Astrocyte (in vitro differentiated cells and primary cell): ENCODE data around the gene BOLA2B. TPM values are rescaled to one million over a fixed set of nuclear protein-coding genes. Genes with fewer than 3 reads are reported as not detected.
A peak's percentile ranks its signal among the peaks of the same experiment; 100 is the strongest.
"Not testable (repeated sequence)": the region's sequence is repeated elsewhere in the genome, so short reads cannot be mapped to it uniquely, and the experiment has no call there.

Experiments used
- DNase-seq: peaks from one replicate; pipeline ENCODE4 v3.0.0-alpha.2; 2010; ENCODE audit warnings: low read depth
- FAIRE-seq: peaks from 2 replicates; lab custom pipeline; 2011; peaks lifted over from hg19 to GRCh38; lab: Jason Lieb, UNC
- H2AFZ ChIP-seq: 2 replicates; pipeline ENCODE4 v1.6.0; 2012; ENCODE audit warnings: low read depth, low read length, inconsistent platforms
- H3K27ac ChIP-seq: 2 replicates; pipeline ENCODE4 v1.5.1; 2011; ENCODE audit warnings: low read depth, low read length, inconsistent platforms
- H3K27me3 ChIP-seq: 2 replicates; pipeline ENCODE4 v1.6.0; 2011; ENCODE audit warnings: low read length, inconsistent platforms; ENCODE audit not compliant: insufficient read depth
- H3K36me3 ChIP-seq: 2 replicates; pipeline ENCODE4 v1.5.1; 2011; ENCODE audit warnings: low read length, inconsistent platforms; ENCODE audit not compliant: insufficient read depth
- H3K4me1 ChIP-seq: 2 replicates; pipeline ENCODE4 v1.5.1; 2011; ENCODE audit warnings: low read length, inconsistent platforms; ENCODE audit not compliant: insufficient read depth
- H3K4me2 ChIP-seq: 2 replicates; pipeline ENCODE4 v1.6.0; 2012; ENCODE audit warnings: low read length, inconsistent platforms
- H3K4me3 ChIP-seq: 2 replicates; pipeline ENCODE4 v1.5.1; 2011; ENCODE audit warnings: low read depth, mild to moderate bottlenecking, low read length, inconsistent platforms; ENCODE audit not compliant: insufficient read depth
- H3K79me2 ChIP-seq: 2 replicates; pipeline ENCODE4 v1.6.0; 2012; ENCODE audit warnings: mild to moderate bottlenecking, low read length, inconsistent platforms; ENCODE audit not compliant: insufficient read depth
- H3K9ac ChIP-seq: 2 replicates; pipeline ENCODE4 v1.6.0; 2012; ENCODE audit warnings: mild to moderate bottlenecking, low read length, inconsistent platforms
- H3K9me3 ChIP-seq: 2 replicates; pipeline ENCODE4 v1.5.1; 2012; ENCODE audit warnings: low read depth, mild to moderate bottlenecking, low read length, inconsistent platforms; ENCODE audit not compliant: insufficient read depth
- H4K20me1 ChIP-seq: 2 replicates; pipeline ENCODE4 v1.6.0; 2012; ENCODE audit warnings: low read length, inconsistent platforms; ENCODE audit not compliant: insufficient read depth
- H3K27ac Mint-ChIP-seq: one replicate; pipeline ENCODE4 v1.8.0; 2021; ENCODE audit warnings: mild to moderate bottlenecking, mixed read lengths; ENCODE audit not compliant: unreplicated experiment
- H3K27me3 Mint-ChIP-seq: one replicate; pipeline ENCODE4 v1.8.0; 2021; ENCODE audit warnings: low read depth, mixed read lengths; ENCODE audit not compliant: unreplicated experiment
- H3K36me3 Mint-ChIP-seq: one replicate; pipeline ENCODE4 v1.8.0; 2021; ENCODE audit warnings: low read depth, mixed read lengths; ENCODE audit not compliant: unreplicated experiment
- H3K4me1 Mint-ChIP-seq: one replicate; pipeline ENCODE4 v1.8.0; 2021; ENCODE audit warnings: low read depth, mixed read lengths; ENCODE audit not compliant: unreplicated experiment
- H3K4me3 Mint-ChIP-seq: one replicate; pipeline ENCODE4 v1.8.0; 2021; ENCODE audit warnings: mild to moderate bottlenecking, moderate library complexity, mixed read lengths; ENCODE audit not compliant: unreplicated experiment
- H3K9me3 Mint-ChIP-seq: one replicate; pipeline ENCODE4 v1.8.0; 2021; ENCODE audit warnings: mild to moderate bottlenecking, mixed read lengths; ENCODE audit not compliant: unreplicated experiment
- total RNA-seq: library from RNA; stranded (reverse); gene quantifications from 2 replicates; pipeline ENCODE4 v1.2.1, GENCODE V29; 2021

The BOLA2B gene
- total RNA-seq, 1 donor from 2014 or later, result 125 TPM

DNA sequence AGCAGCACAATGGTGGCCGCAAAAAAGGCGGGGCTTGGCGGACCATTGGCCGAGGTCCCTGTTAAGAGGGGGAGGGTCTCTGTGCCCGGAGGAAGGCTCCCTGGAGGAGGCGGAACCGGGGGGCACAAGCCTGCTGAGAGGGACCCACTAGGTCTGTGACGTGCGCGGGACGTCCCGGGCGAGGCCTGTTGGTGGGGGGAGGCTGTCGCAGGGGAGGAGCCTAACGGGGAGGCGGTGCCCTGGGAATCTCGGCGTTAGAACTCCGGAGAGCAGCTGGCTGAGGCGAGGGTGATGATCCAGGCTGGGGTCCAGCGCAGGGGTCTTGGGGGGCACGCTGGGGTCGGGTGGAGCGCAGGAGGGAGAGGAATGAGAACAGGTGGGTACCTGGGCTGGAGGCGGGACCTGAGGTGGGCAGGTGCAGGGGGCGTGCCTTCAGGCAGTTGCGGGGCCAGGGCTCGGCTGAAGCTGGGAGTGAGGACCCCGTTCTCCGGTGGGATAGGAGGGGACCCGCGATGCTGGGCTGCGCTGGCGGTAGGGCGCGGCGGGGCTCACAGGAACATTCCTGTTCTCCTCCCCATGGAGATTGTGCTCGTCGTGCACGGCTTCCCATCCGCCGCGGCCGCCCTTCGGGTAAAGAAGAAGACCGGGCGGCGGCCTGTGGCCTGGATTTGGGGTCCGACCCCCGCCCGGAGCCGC lies 12.2 kb upstream of the BOLA2B start:
- not testable (repeated sequence) for H3K27ac Mint-ChIP-seq, H3K9ac ChIP-seq, H3K27me3 ChIP-seq, H4K20me1 ChIP-seq, H3K9me3 ChIP-seq, H3K36me3 Mint-ChIP-seq, H3K4me1 ChIP-seq, H3K9me3 Mint-ChIP-seq, H3K4me3 ChIP-seq, H3K4me3 Mint-ChIP-seq, H3K4me1 Mint-ChIP-seq, FAIRE-seq, H3K27me3 Mint-ChIP-seq, H2AFZ ChIP-seq, H3K27ac ChIP-seq, DNase-seq, H3K79me2 ChIP-seq, H3K36me3 ChIP-seq
- H3K4me2 ChIP-seq, result peak overlapping the region; percentile 64

DNA sequence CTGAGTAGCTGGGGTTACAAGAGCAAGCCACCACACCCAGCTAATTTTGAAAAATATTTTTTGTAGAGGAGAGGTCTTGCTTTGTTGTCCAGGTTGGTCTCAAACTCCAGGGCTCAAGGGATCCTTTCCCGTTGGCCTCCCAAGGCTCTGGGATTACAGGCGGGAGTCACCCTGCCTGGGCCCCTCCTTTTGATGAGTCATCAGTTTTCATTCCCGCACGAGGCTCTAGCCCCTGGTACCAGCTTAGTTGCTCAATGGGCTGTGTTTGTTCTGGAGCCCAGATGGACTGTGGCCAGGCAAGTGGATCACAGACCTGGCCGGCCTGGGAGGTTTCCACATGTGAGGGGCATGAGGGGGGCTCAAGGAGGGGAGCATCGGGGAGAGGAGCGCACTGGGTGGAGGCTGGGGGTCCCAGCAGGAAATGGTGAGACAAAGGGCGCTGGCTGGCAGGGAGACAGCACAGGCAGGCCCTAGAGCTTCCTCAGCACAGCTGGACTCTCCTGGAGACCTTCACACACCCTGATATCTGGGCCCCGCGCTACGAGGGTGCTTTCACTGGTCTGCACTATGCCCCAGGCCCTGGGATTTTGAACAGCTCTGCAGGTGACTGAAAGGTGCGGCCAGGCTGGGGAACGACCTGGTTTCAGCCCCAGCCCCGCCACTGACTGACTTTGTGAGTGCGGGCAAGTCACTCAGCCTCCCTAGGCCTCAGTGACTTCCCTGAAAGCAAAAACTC lies 6.3 kb upstream of the BOLA2B start:
- DNase-seq, H3K27ac Mint-ChIP-seq, H3K4me3 Mint-ChIP-seq, H3K4me1 ChIP-seq, H3K27ac ChIP-seq, H3K9me3 ChIP-seq, H3K4me3 ChIP-seq, H4K20me1 ChIP-seq, H3K27me3 ChIP-seq, H3K9me3 Mint-ChIP-seq, H2AFZ ChIP-seq, H3K36me3 Mint-ChIP-seq, FAIRE-seq, H3K4me2 ChIP-seq, H3K36me3 ChIP-seq, H3K9ac ChIP-seq, H3K4me1 Mint-ChIP-seq, H3K27me3 Mint-ChIP-seq, H3K79me2 ChIP-seq: not testable (repeated sequence)

DNA sequence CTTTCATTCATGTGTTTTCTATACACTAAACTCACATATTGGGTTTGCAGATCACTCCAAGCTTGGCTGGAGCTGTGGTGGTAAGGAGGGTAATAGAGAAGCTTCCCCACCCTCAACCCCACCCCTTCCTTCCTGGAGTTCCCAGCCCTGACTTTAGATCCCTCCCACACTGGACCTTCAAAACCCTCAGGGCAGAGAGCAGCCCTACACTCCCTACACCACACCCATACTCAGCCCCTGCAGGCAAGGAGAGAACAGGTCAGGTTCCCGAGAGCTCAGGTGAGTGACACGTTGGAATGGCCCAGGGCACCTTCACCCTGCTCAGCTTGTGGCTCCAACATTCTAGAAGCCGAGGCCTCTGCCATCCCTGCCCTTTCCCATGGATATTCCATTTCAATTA lies 5.6 kb upstream of the BOLA2B start, which contains the start of gene SULT1A3:
TSS of gene SULT1A3 (plus strand) at position 207 of the 400 bp plus-strand sequence. CDS start 1,474 bp downstream, outside the sequence.
- FAIRE-seq, H3K4me3 Mint-ChIP-seq, H3K9me3 ChIP-seq, H3K4me1 Mint-ChIP-seq, H3K9me3 Mint-ChIP-seq, H3K36me3 ChIP-seq, H3K36me3 Mint-ChIP-seq, H2AFZ ChIP-seq, H3K79me2 ChIP-seq, H3K9ac ChIP-seq, H3K4me2 ChIP-seq, H3K4me1 ChIP-seq, H3K27me3 ChIP-seq, H3K27ac Mint-ChIP-seq, H3K27me3 Mint-ChIP-seq, DNase-seq, H3K27ac ChIP-seq, H4K20me1 ChIP-seq, H3K4me3 ChIP-seq: not testable (repeated sequence)

DNA sequence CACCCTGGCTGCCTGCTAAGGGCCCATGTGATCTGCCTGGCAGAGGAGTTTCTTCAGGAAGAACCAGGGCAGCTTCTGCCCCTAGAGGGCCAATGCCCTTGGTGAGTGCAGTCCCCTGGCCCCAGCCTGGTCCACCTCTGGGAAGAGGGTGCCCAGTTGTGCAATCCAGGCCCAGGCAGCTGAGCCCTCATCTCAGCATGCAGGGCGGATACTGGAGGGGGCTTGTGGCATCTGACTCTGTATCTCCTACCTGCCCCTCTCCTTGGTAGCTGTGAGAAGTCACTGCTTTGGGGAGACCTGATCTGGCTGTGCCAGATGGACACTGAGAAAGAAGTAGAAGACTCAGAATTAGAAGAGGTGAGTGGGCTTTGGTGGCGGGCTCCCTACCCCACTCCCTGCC lies 3.5 kb upstream of the BOLA2B start:
- not testable (repeated sequence) for H3K4me3 Mint-ChIP-seq, FAIRE-seq

DNA sequence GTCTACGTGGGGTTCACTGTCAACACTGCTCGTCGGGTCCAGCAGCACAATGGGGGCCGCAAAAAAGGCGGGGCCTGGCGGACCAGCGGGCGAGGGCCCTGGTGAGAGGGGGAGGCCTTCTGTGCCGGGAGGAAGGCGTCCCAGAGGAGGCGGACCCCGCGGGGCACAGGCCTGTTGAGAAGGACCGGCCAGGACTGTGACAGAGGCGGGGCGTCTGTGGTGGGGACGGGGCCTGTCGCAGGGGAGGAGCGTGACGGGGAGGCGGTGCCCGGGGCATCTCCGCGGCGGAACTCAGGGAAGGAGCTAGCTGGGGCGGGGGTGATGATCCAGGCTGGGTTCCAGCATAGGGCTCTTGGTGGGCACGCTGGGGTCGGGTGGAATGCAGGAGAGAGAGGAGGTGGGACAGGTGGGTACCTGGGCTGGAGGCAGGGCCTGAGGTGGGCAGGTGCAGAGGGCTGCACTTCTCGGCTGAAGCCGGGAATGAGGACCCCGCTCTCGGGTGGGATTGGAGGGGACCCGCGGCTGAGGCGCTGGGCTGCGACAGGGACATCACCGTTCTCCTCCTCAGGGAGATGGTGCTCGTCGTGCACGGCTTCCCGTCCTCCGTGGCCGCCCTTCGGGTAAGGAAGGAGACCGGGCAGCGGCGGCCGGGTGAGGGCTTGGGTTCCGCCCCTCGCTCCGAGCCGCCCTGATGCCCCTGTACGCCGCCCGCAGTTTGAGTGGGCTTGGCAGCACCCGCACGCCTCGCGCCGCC lies 883 bp upstream of the BOLA2B start:
- H3K27ac Mint-ChIP-seq, H3K9me3 ChIP-seq, H4K20me1 ChIP-seq, H3K36me3 Mint-ChIP-seq, H2AFZ ChIP-seq, H3K27ac ChIP-seq, H3K27me3 Mint-ChIP-seq, H3K4me1 ChIP-seq, H3K79me2 ChIP-seq, H3K9me3 Mint-ChIP-seq, DNase-seq, H3K4me3 Mint-ChIP-seq, H3K4me1 Mint-ChIP-seq, H3K27me3 ChIP-seq, H3K36me3 ChIP-seq, H3K9ac ChIP-seq, FAIRE-seq: not testable (repeated sequence)
- Histone ChIP-seq H3K4me2 (peak overlapping the region; percentile 78), H3K4me3 (peak overlapping the region; percentile 39)

More for the DNA sequence above, 3.5 kb upstream of the BOLA2B start:
- not testable (repeated sequence) for H3K27ac Mint-ChIP-seq, H3K9me3 ChIP-seq, H2AFZ ChIP-seq, H3K36me3 Mint-ChIP-seq, H3K4me3 ChIP-seq, H3K4me2 ChIP-seq, H3K4me1 ChIP-seq, H3K9me3 Mint-ChIP-seq, H3K79me2 ChIP-seq, H3K4me1 Mint-ChIP-seq, H4K20me1 ChIP-seq, H3K27me3 ChIP-seq, H3K36me3 ChIP-seq, H3K27me3 Mint-ChIP-seq, H3K27ac ChIP-seq, DNase-seq, H3K9ac ChIP-seq
